ENCODE data around the gene HS3ST6. TPM values are rescaled to one million over a fixed set of nuclear protein-coding genes. Genes with fewer than 3 reads are reported as not detected.

Gene HS3ST6
- total and polyA plus RNA-seq, 2 of the 13 experiments (the other 11 are each of a cell fraction or from before 2014, with no cell fraction given): not detected

DNA sequence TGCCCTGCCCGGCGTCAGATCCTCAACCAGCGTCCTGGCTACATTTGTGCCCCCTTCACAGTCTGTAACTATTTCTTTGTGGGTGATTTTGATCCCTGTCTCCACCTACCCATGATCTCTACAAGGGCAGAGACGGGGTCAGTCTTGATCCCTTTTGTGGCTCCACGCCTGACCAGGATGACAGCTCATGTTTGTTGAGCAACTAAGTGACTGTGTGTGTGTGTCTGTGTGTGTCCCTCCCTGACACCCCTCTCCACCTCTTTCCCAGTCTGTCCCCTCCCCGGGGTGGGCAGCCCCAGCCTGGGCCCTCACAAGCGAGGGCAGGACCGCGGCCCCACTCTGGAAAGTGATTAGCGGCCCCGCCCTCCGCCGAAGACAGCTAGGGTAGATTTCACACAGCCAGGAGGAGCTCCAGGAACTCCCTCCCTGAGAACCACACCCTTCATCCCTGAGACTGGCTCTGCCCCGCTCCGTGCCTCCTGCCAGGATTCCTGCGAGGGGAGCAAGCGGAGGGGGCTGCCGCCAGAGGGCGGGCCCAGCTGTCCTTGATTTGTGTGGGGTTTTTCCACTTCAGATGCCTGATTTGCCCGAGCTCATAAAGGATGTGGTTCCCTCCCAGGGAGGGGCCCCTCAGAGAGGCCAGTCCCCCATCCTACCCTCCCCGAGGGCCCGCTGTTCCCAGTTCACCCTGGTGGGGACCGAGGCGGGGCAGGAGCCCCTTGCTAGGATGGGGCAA is 5.3 kb upstream of the HS3ST6 start (continued):
- TF ChIP-seq SRY (CRISPR knock-in tag; IDR thresholded peaks at IDR 0.05) (no peak), NCOA5 (CRISPR knock-in tag; IDR thresholded peaks at IDR 0.05) (no peak), GATA4 (IDR thresholded peaks at IDR 0.05; ENCODE audit: borderline replicate concordance, low read depth) (no peak), SPEN (CRISPR knock-in tag; IDR thresholded peaks at IDR 0.05; ENCODE audit: low read depth) (no peak), KLF9 (CRISPR knock-in tag; IDR thresholded peaks at IDR 0.05; ENCODE audit: low read depth) (no peak), SATB2 (CRISPR knock-in tag; IDR thresholded peaks at IDR 0.05) (no peak), PHF5A (CRISPR knock-in tag; IDR thresholded peaks at IDR 0.05; ENCODE audit: low read depth, unreplicated experiment) (no peak), ZNF263 (CRISPR knock-in tag; IDR thresholded peaks at IDR 0.05) (0 out of 2 replicates have a peak, but pooled peaks have one; percentile 47), MEIS1 (CRISPR knock-in tag; IDR thresholded peaks at IDR 0.05; ENCODE audit: borderline replicate concordance) (no peak), ERF (CRISPR knock-in tag; IDR thresholded peaks at IDR 0.05) (peak; percentile 27; the same call in 1 of the 2 replicates), KAT8 (CRISPR knock-in tag; IDR thresholded peaks at IDR 0.05) (0 out of 2 replicates have a peak, but pooled peaks have one; percentile 24), ZNF703 (CRISPR knock-in tag; IDR thresholded peaks at IDR 0.05; ENCODE audit: borderline replicate concordance) (no peak), RBFOX2 (IDR thresholded peaks at IDR 0.05; ENCODE audit: low read depth, low read length) (no peak), ZNF724P (CRISPR knock-in tag; IDR thresholded peaks at IDR 0.05; ENCODE audit: borderline replicate concordance) (no peak), PAWR (CRISPR knock-in tag; IDR thresholded peaks at IDR 0.05; ENCODE audit: borderline replicate concordance) (no peak), ZNF615 (CRISPR knock-in tag; IDR thresholded peaks at IDR 0.05; ENCODE audit: borderline replicate concordance) (no peak), FOXK2 (IDR thresholded peaks at IDR 0.05) (no peak), ZNF570 (CRISPR knock-in tag; IDR thresholded peaks at IDR 0.05; ENCODE audit: borderline replicate concordance) (no peak)
- TF ChIP-seq, protein P1, sequence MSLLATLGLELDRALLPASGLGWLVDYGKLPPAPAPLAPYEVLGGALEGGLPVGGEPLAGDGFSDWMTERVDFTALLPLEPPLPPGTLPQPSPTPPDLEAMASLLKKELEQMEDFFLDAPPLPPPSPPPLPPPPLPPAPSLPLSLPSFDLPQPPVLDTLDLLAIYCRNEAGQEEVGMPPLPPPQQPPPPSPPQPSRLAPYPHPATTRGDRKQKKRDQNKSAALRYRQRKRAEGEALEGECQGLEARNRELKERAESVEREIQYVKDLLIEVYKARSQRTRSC (CRISPR knock-in tag; IDR thresholded peaks at IDR 0.05; ENCODE audit: low read depth): no peak
- TF ChIP-seq, protein P2, sequence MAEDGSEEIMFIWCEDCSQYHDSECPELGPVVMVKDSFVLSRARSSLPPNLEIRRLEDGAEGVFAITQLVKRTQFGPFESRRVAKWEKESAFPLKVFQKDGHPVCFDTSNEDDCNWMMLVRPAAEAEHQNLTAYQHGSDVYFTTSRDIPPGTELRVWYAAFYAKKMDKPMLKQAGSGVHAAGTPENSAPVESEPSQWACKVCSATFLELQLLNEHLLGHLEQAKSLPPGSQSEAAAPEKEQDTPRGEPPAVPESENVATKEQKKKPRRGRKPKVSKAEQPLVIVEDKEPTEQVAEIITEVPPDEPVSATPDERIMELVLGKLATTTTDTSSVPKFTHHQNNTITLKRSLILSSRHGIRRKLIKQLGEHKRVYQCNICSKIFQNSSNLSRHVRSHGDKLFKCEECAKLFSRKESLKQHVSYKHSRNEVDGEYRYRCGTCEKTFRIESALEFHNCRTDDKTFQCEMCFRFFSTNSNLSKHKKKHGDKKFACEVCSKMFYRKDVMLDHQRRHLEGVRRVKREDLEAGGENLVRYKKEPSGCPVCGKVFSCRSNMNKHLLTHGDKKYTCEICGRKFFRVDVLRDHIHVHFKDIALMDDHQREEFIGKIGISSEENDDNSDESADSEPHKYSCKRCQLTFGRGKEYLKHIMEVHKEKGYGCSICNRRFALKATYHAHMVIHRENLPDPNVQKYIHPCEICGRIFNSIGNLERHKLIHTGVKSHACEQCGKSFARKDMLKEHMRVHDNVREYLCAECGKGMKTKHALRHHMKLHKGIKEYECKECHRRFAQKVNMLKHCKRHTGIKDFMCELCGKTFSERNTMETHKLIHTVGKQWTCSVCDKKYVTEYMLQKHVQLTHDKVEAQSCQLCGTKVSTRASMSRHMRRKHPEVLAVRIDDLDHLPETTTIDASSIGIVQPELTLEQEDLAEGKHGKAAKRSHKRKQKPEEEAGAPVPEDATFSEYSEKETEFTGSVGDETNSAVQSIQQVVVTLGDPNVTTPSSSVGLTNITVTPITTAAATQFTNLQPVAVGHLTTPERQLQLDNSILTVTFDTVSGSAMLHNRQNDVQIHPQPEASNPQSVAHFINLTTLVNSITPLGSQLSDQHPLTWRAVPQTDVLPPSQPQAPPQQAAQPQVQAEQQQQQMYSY (CRISPR knock-in tag; IDR thresholded peaks at IDR 0.05): no peak
- TF ChIP-seq, protein P3, sequence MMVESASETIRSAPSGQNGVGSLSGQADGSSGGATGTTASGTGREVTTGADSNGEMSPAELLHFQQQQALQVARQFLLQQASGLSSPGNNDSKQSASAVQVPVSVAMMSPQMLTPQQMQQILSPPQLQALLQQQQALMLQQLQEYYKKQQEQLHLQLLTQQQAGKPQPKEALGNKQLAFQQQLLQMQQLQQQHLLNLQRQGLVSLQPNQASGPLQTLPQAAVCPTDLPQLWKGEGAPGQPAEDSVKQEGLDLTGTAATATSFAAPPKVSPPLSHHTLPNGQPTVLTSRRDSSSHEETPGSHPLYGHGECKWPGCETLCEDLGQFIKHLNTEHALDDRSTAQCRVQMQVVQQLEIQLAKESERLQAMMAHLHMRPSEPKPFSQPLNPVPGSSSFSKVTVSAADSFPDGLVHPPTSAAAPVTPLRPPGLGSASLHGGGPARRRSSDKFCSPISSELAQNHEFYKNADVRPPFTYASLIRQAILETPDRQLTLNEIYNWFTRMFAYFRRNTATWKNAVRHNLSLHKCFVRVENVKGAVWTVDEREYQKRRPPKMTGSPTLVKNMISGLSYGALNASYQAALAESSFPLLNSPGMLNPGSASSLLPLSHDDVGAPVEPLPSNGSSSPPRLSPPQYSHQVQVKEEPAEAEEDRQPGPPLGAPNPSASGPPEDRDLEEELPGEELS (CRISPR knock-in tag; IDR thresholded peaks at IDR 0.05): no peak
- TF ChIP-seq, protein P4, sequence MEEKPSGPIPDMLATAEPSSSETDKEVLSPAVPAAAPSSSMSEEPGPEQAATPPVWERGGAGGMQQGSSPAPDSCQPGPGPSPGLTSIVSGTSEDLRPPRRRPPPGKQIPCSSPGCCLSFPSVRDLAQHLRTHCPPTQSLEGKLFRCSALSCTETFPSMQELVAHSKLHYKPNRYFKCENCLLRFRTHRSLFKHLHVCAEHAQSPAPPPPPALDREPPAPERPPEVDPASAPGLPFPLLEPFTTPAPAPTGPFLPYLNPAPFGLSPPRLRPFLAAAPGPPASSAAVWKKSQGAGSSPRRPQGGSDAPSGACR (CRISPR knock-in tag; IDR thresholded peaks at IDR 0.05): no peak
